Ectodermal cell (in vitro differentiated cells): ENCODE data around the gene DLK2.
"Not testable (repeated sequence)": the region's sequence is repeated elsewhere in the genome, so short reads cannot be mapped to it uniquely, and the experiment has no call there.

ENCODE experiments used
- H3K27ac ChIP-seq: 2 replicates; pipeline ENCODE4 v1.7.0; 2013; ENCODE audit warnings: mild to moderate bottlenecking, low read depth, low read length; ENCODE audit not compliant: insufficient read depth, poor library complexity, severe bottlenecking
- H3K27me3 ChIP-seq: 2 replicates; pipeline ENCODE4 v1.7.0; 2013; ENCODE audit warnings: mild to moderate bottlenecking, low read length; ENCODE audit not compliant: insufficient read depth, control insufficient read depth, poor library complexity, severe bottlenecking
- H3K36me3 ChIP-seq: one replicate; pipeline ENCODE4 v1.7.0; 2013; ENCODE audit warnings: low read length; ENCODE audit not compliant: control insufficient read depth, insufficient read depth
- H3K4me1 ChIP-seq: one replicate; pipeline ENCODE4 v1.7.0; 2013; ENCODE audit warnings: low read length; ENCODE audit not compliant: control insufficient read depth, insufficient read depth
- H3K4me3 ChIP-seq: 2 replicates; pipeline ENCODE4 v1.7.0; 2013; ENCODE audit warnings: low read depth, low read length, control low read depth; ENCODE audit not compliant: insufficient read depth
- H3K9me3 ChIP-seq: 2 replicates; pipeline ENCODE4 v1.7.0; 2013; ENCODE audit warnings: mild to moderate bottlenecking, low read length, moderate library complexity; ENCODE audit not compliant: control insufficient read depth
- WGBS, 2 experiments: methylation state at CpG; one replicate each; pipeline ENCODE4 v1.1.7; 2013; ENCODE audit warnings: missing lambda C conversion rate in 2 of 2; 5-methylcytosine and 5-hydroxymethylcytosine counted together

The DLK2 gene

GRCh38 chr6:43415275-43415674 is 40.1 kb downstream of the DLK2 start:
- 87 to 89% methylated on average over 6 of the region's 8 CpGs for WGBS, 2 experiments

GRCh38 chr6:43413002-43413401 is 42.3 kb downstream of the DLK2 start:
- WGBS, 2 experiments: 93 to 94% methylated on average over 2 of the region's 2 CpGs
- no peak overlapping the region for H3K4me3 ChIP-seq
- no peaks in the 10 kb centered on the region for H3K36me3 ChIP-seq
- H3K27ac ChIP-seq: no peak overlapping the region
- no peaks in the 10 kb centered on the region for H3K4me1 ChIP-seq
- H3K27me3 ChIP-seq: peaks cover 5% of the 10 kb centered on the region
- H3K9me3 ChIP-seq: no peaks in the 10 kb centered on the region

More at GRCh38 chr6:43415275-43415674, 40.1 kb downstream of the DLK2 start:
- not testable (repeated sequence) for H3K9me3 ChIP-seq, H3K4me1 ChIP-seq, H3K27me3 ChIP-seq, H3K36me3 ChIP-seq, H3K27ac ChIP-seq, H3K4me3 ChIP-seq

DNA sequence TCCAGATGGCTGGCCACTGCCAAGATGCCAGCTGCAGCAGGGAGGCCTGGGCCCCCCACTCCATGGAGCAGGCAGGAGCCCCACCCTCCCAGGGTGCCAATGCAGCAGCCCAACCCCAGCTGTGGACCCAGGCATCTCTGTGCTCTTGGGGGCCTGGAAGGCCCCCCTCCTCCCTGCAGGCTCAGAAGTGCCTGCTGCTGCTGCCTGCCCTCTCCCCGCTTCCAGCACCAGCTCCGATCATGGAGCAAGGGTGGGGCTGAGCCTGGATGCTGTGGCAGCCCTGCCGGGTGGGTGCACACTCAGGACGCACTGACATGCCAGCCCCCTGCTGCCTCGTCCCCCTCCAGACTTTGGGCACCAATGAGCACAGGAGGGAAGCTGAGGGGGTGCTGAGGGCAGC is 42.8 kb downstream of the DLK2 start:
- Histone ChIP-seq H3K4me1 (no peaks in the 10 kb centered on the region), H3K4me3 (no peak overlapping the region), H3K27ac (no peak overlapping the region), H3K36me3 (no peaks in the 10 kb centered on the region), H3K9me3 (no peaks in the 10 kb centered on the region), H3K27me3 (peaks cover 5% of the 10 kb centered on the region)
- WGBS, 2 experiments: 75 to 81% methylated on average over 5 of the region's 5 CpGs

DNA sequence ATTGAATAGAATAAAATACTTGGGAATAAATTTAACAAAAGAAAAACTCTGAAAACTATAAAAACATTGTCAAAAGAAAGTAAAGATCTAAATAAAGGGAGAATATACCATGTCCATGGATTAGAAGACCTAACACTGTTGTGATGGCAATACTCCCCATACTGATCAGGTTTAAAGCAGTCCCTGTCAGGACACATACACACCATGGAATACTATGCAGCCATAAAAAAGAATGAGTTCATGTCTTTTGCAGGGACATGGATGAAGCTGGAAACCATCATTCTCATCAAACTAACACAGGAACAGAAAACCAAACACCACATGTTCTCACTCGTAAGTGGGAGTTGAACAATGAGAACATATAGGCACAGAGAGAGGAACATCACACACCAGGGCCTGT is 44.6 kb downstream of the DLK2 start:
- not testable (repeated sequence) for H3K9me3 ChIP-seq, H3K4me3 ChIP-seq, H3K36me3 ChIP-seq, H3K27me3 ChIP-seq, H3K27ac ChIP-seq, H3K4me1 ChIP-seq
- 80 to 100% methylated on average over 1 of the region's 1 CpG for WGBS, 2 experiments

- Histone ChIP-seq H3K36me3 (no peaks in the 10 kb centered on the region), H3K9me3 (no peaks in the 10 kb centered on the region), H3K4me1 (no peaks in the 10 kb centered on the region), H3K27ac (no peak overlapping the region), H3K27me3 (no peaks in the 10 kb centered on the region), H3K4me3 (no peak overlapping the region)
- WGBS, 2 experiments: 85 to 92% methylated on average over 4 of the region's 4 CpGs
Measured at GRCh38 chr6:43408259-43408658, 47.1 kb downstream of the DLK2 start.

DNA sequence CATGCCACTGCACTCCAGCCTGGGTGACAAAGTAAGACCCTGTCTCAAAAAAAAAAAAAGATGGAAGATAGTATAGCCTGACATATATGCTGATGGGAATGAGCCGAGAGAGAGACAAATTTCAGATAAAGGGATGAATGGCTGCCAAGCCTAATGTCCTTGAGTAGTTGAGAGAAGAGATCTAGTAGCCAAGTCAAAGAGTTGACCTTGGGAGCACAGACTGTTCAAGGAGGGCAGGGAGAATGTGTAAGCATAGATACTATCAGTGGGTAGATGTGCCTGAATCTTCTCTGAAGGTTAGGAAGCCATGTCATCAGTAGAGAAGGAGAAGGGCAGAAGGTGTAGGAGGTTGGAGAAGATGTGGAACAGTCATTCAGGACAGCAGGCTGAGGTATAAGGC is 48.1 kb downstream of the DLK2 start:
- no peak overlapping the region for H3K4me3 ChIP-seq
- no peaks in the 10 kb centered on the region for H3K4me1 ChIP-seq
- H3K27ac ChIP-seq: no peak overlapping the region
- H3K9me3 ChIP-seq: no peaks in the 10 kb centered on the region
- no peaks in the 10 kb centered on the region for H3K36me3 ChIP-seq
- WGBS, 2 experiments: 89 to 99% methylated on average over 1 of the region's 1 CpG
- no peaks in the 10 kb centered on the region for H3K27me3 ChIP-seq

DNA sequence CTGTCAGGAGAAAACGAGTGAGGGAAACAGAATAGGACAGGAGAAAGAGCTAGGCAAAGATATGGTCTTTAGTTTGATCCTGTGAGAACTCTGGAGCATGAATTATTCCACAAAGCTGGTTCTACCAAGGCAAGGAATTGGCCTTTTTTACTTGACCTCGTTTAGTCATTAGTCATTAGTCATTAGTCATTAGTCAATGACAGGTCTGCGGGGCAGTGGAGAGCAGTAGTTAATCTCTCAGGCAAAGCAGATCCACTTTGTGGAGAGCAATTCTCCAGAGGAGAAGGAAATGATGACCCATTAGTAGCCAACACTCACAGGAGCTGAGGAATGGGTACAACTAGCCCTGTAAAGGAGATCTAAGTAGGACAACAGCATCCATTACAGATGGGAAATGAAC is 50.0 kb downstream of the DLK2 start:
- Histone ChIP-seq H3K4me3 (no peak overlapping the region), H3K27ac (no peak overlapping the region), H3K36me3 (no peaks in the 10 kb centered on the region), H3K27me3 (no peaks in the 10 kb centered on the region), H3K9me3 (no peaks in the 10 kb centered on the region), H3K4me1 (no peaks in the 10 kb centered on the region)
- WGBS, 2 experiments: 68 to 75% methylated on average over 3 of the region's 3 CpGs

DNA sequence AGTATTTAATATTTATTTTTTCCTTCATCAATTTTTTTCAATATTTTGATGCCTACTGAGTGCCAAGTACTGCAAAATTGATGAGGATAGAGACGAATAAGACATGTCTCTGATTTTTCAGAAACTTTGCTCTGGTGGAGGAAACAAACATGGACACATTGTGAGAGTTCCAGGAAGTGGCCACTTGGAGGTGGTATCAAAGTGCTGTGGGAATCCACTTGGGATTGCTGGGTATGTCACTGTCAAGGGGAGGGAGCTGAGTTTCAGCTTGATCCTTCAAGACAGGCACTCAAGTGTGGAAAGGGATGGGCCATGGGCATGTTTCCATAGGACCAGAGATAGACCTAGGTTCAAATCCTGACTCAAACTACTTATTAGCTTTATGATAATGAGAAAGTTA is 52.5 kb downstream of the DLK2 start:
- H3K27me3 ChIP-seq: no peaks in the 10 kb centered on the region
- H3K27ac ChIP-seq: no peak overlapping the region
- no peaks in the 10 kb centered on the region for H3K9me3 ChIP-seq
- no peaks in the 10 kb centered on the region for H3K36me3 ChIP-seq
- WGBS, 2 experiments: 88% methylated on average over 1 of the region's 1 CpG
- H3K4me1 ChIP-seq: no peaks in the 10 kb centered on the region
- no peak overlapping the region for H3K4me3 ChIP-seq

DNA sequence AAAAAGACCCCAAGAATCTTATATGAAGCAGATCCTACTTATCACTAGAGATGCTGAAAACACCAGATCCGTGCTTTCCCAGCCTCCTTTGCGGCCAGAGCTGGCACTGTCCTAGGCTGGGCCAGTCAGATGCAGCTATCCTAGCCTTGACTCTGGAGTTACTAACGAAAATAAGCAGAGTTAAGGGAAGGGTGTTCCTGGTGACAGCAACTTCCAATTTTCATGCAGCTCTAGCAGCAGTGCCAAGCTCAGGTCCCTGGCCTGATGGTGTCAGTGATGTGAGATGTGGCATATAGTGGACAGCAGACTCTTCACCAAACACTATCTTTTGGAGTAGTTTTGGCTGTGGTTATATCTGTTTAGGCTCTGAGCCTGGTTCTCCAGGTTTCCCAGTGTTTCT is 53.6 kb downstream of the DLK2 start:
- no peaks in the 10 kb centered on the region for H3K36me3 ChIP-seq
- no peaks in the 10 kb centered on the region for H3K27me3 ChIP-seq
- H3K9me3 ChIP-seq: no peaks in the 10 kb centered on the region
- 92 to 93% methylated on average over 3 of the region's 3 CpGs for WGBS, 2 experiments
- no peaks in the 10 kb centered on the region for H3K4me1 ChIP-seq
- no peak overlapping the region for H3K27ac ChIP-seq
- H3K4me3 ChIP-seq: no peak overlapping the region
